D721Med (cell line): Measurements from ENCODE around the gene MINAR1.

ENCODE experiments used
- DNase-seq: peaks from one replicate; pipeline ENCODE4 v3.0.0; 2011; ENCODE audit warnings: low spot score; ENCODE audit not compliant: insufficient read length
- FAIRE-seq: peaks from 2 replicates; lab custom pipeline; 2011; peaks lifted over from hg19 to GRCh38; lab: Jason Lieb, UNC
- TF ChIP-seq, protein P1 (sequence below): IDR thresholded peaks from 2 replicates; pipeline ENCODE4 v1.5.1; 2012; ENCODE audit warnings: mild to moderate bottlenecking, control low read depth; ENCODE audit not compliant: insufficient read depth; ENCODE audit errors: missing control alignments

The MINAR1 gene

DNA sequence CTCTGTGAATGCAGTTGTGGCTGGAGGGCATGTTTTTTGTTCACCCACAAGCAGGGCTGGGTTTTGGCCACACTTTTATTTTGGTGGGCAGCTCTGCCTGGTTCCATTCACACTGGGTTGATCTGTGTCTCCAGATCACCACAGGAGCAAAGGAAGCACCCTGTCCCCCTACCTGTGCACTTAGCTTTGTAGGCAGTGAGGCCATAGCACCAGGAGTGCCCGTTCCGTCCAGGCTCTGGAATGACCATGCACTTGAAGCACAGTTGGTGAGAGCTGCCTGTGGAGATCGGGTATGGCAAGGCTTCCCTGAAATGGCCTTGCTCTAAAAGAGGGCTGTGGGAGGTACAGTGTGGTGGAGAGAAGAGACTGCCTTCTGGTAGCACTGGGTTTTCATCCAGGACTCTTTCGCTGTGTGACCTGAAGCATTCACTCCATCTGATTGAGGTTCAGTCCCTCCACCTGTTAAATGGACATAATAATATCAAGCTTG, 31.7 kb downstream of the MINAR1 start:
- no peak for FAIRE-seq
- TF ChIP-seq, protein P1, sequence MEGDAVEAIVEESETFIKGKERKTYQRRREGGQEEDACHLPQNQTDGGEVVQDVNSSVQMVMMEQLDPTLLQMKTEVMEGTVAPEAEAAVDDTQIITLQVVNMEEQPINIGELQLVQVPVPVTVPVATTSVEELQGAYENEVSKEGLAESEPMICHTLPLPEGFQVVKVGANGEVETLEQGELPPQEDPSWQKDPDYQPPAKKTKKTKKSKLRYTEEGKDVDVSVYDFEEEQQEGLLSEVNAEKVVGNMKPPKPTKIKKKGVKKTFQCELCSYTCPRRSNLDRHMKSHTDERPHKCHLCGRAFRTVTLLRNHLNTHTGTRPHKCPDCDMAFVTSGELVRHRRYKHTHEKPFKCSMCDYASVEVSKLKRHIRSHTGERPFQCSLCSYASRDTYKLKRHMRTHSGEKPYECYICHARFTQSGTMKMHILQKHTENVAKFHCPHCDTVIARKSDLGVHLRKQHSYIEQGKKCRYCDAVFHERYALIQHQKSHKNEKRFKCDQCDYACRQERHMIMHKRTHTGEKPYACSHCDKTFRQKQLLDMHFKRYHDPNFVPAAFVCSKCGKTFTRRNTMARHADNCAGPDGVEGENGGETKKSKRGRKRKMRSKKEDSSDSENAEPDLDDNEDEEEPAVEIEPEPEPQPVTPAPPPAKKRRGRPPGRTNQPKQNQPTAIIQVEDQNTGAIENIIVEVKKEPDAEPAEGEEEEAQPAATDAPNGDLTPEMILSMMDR: no peak
- no peak for DNase-seq

DNA sequence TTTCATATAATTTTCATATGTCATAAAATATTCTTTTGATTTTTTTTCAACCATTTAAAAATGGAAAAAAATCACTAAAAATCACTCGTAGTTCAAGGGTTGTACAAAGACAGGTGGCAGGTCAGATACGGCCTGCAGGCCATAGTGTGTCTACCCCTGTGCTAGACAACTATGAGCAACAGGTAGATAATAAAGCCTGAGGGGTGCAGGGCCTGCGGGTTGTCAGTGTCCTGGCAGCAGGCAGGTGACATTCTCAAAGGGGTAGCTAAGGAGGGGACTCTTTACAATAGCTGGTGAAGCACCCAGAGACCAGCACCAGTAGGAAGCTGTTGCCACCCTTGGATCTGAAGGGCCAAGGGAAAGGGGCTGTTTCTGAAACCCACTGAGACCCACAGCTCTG, 34.4 kb downstream of the MINAR1 start:
- DNase-seq: no peak
- FAIRE-seq: no peak
- TF ChIP-seq, protein P1: no peak

DNA sequence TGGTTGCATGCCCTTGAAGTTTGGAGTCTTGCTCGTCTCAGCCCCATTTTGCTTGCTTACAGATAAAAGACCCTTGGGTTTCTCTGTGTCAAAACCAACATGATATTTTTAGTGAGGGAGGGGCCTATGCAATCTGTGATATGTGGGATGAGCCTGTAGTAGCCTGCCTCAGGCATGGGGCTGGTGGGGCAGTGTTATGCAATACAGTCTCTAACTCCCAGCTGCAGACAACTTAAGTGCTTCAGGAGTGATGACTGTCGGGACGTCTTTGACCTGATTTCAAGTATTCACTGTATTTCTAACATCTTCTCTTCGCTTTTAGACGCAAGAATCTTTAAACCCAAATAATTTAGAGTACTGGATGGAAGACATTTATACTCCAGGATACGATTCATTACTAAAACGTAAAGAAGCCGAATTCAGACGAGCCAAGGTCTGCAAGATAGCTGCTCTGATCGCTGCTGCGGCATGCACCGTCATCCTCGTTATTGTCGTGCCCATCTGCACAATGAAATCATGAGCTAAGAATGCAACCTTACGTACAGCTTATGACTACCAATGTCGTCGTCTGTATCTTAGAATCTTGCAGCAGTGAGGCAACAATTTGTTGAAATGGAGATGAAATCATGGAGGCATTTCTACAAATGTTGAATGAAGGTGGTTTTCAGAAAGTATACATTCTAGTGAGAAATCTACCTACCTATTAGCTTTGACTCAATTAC, 35.9 kb downstream of the MINAR1 start:
- DNase-seq (no peak), FAIRE-seq (no peak)
- TF ChIP-seq, protein P1: no peak

DNA sequence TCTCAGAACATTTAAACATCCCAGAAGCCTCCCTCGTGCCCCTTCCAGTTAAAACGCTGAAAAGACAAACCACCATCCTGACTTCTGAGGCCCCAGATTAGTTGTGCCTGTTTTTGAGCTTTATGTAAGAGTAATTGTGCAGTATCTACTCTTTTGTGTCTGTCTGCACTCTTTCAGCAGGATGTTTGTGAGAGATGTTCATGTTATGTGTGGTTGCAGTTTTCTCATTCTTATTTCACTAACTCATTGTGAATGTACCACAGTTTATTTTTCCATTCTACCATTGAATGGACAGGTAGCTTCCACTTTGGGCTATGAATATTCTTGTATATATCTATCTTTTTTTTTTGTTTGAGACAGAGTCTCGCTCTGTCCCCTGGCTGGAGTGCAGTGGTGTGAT, 40.3 kb downstream of the MINAR1 start:
- no peak for DNase-seq
- TF ChIP-seq, protein P1: no peak
- FAIRE-seq: no peak

DNA sequence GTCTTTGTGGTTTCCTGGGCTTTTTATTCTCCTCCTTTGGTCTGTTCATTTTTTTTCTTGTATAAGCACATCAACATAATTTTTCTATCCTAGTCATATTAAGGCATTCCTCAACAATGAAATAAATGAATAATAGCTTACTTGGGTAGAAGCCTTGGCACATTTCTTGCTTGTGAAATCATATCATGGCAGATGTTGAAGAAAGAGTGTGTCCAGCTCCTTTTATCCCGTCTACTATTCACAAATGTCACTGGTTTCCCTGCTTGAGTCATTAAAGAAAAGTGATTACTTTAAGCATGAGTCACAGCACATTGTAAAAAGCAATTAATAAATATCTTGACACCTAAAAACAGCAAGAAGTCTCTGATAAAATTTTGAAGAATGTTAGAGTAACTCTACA, 42.1 kb downstream of the MINAR1 start:
- DNase-seq: no peak
- peak; percentile 25 for FAIRE-seq
- TF ChIP-seq, protein P1: no peak

DNA sequence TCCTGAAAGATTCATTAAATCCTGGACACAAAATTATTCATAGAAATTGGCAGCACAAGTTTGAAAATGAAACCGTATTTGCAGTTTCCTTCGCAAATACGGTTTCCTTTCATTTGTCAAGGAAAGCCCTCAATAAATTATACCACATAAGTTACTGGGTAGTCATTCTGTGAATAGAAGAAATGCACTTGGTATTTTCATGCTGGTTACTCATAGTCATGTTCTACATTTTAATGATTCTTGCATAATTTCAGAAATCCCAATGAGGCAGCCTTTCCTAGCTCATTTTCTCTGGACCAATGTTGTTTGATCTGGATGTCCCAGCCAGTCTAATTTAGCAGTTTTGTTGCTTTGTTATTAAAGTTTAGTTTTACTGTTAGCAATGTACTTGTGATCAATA, 43.2 kb downstream of the MINAR1 start:
- DNase-seq (no peak), FAIRE-seq (no peak)
- TF ChIP-seq, protein P1: no peak

DNA sequence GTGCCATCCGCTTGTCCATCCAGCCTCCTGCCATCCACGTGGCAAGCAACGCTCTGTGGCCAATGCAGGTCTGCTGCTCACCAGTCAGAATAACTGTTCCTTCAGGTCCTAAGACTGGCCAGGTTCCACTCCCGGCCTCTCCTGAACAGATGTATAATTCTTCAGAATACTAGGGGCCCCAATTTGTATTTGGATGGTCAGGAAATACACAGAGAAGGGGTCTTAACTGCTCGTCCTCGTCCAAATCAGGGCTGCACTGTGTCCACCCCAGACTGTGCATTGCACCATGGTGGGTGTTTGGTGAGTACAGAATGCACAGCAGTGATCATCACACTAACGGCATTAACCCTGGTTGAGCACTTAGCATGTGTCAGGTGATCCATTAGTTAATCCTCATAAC, 46.0 kb downstream of the MINAR1 start:
- TF ChIP-seq, protein P1: no peak
- DNase-seq (no peak), FAIRE-seq (no peak)
